SK-N-MC (cell line): ENCODE data around the gene MRC2.

Experiments used
- EZH2 ChIP-seq: fragments of 200-600 bp; sonication (generic); IDR thresholded peaks from one replicate; pipeline ENCODE4 v1.6.1; 2017; ENCODE audit warnings: antibody characterized with exemption
- POLR2AphosphoS5 ChIP-seq: IDR thresholded peaks from 2 replicates; pipeline ENCODE4 v1.6.1; 2012; ENCODE audit warnings: mild to moderate bottlenecking, low read depth, low read length, borderline replicate concordance

DNA sequence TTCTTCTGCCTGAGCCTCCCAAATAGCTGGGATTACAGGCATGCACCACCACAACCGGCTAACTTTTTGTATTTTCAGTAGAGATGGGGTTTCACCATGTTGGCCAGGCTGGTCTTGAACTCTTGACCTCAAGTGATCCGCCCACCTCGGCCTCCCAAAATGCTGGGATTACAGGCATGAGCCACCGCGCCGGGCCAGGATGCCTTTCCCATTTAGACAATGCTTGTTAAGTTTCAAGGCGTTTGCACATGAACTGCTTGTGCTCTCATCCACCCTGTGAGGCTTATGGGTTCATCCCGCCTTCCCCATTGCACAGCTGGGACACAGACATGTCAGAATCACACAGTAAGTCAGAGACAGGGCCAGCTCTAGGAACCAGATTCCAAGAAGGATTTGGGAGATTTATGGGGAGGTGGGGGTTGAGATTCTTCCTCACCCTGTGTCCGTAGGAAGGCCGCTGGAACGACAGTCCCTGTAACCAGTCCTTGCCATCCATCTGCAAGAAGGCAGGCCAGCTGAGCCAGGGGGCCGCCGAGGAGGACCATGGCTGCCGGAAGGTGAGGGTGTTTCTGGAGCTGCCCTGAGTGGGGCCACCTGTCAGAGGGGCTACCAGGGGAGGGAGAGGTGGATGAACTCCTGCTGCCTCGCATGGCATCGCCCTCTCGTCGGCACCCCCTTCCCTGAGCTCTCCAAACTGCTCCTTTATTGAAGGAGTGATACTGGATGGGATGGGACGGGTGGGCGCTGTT lies 46.3 kb downstream of the MRC2 start:
- TF ChIP-seq POLR2AphosphoS5, result no peak
- TF ChIP-seq EZH2, result no peak
